Gastroesophageal sphincter (tissue), 3 donors: ENCODE data around the gene DNTT.

Experiments used
- EP300 ChIP-seq: sonication (generic); formaldehyde crosslinking; IDR thresholded peaks from one replicate; pipeline ENCODE4 v1.6.1; 2017; ENCODE audit warnings: antibody characterized with exemption, mild to moderate bottlenecking
- POLR2A ChIP-seq, 2 donors: fragments of 450-650 bp; IDR thresholded peaks; one replicate each; pipeline ENCODE4 v1.6.1; 2017; ENCODE audit warnings: antibody characterized with exemption in 2 of 2, mild to moderate bottlenecking in 2 of 2, moderate library complexity in 1 of 2
- POLR2AphosphoS5 ChIP-seq: sonication (generic); formaldehyde crosslinking; IDR thresholded peaks from one replicate; pipeline ENCODE4 v1.6.1; 2017; ENCODE audit warnings: antibody characterized with exemption
- TF ChIP-seq, protein P1 (sequence below), 4 experiments: fragments of 200-600 bp in 2 of 4; fragments of 450-650 bp in 2 of 4; sonication (generic) in 1 of 4; IDR thresholded peaks; one replicate each; pipeline ENCODE4 v1.5.1; 2017 to 2019; ENCODE audit warnings: antibody characterized with exemption in 4 of 4, mild to moderate bottlenecking in 2 of 4, moderate library complexity in 2 of 4

DNA sequence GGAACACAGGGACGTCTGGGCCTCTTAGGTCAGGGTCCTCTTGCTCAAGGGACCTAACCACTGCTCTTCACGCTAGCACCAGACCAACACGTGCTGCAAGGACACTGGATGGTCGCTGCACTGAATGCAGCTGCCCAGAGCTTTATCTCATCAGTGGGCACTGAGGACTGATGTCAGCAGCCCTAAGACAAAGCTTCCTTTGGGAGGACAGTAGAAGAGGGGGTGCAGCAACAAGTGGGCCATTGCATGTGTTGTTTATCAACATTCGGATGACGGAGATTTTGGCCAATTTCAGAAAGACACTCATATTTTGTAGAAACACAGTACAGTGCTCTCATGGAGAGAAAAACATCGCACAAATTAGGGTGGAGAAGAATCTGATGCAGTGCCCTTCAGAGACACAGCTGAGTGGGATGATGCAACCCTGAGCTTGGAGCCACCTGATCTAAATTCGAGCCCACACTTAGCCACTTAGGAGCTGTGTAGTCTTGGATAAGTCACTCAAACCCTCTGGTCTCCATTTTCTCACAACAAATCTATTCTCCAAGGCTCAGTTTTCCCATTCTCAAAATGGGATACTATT lies 52.9 kb downstream of the DNTT start:
- TF ChIP-seq, protein P1, sequence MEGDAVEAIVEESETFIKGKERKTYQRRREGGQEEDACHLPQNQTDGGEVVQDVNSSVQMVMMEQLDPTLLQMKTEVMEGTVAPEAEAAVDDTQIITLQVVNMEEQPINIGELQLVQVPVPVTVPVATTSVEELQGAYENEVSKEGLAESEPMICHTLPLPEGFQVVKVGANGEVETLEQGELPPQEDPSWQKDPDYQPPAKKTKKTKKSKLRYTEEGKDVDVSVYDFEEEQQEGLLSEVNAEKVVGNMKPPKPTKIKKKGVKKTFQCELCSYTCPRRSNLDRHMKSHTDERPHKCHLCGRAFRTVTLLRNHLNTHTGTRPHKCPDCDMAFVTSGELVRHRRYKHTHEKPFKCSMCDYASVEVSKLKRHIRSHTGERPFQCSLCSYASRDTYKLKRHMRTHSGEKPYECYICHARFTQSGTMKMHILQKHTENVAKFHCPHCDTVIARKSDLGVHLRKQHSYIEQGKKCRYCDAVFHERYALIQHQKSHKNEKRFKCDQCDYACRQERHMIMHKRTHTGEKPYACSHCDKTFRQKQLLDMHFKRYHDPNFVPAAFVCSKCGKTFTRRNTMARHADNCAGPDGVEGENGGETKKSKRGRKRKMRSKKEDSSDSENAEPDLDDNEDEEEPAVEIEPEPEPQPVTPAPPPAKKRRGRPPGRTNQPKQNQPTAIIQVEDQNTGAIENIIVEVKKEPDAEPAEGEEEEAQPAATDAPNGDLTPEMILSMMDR (IDR thresholded peaks at IDR 0.05), result no peak
- TF ChIP-seq POLR2AphosphoS5 (no peak), POLR2A (IDR thresholded peaks at IDR 0.05) (no peak), EP300 (no peak)
